Liver (tissue), 9 donors: Measurements from ENCODE around the gene TIMM22. TPM values are rescaled to one million over a fixed set of nuclear protein-coding genes. Genes with fewer than 3 reads are reported as not detected.

Experiments
- DNase-seq: peaks from one replicate; pipeline ENCODE4 v3.0.0-alpha.2; 2017; ENCODE audit warnings: low spot score
- H3K27ac ChIP-seq, 2 donors: one replicate each; pipeline ENCODE4 v1.7.0; 2013; ENCODE audit warnings: inconsistent platforms in 2 of 2, low read length in 2 of 2, control low read depth in 1 of 2, low read depth in 1 of 2, mild to moderate bottlenecking in 1 of 2
- H3K27me3 ChIP-seq, 4 donors: one replicate each; pipeline versions ENCODE4 v1.6.1 to v1.7.0; 2013; ENCODE audit warnings: low read length in 3 of 4, inconsistent platforms in 1 of 4, mild to moderate bottlenecking in 1 of 4, moderate library complexity in 1 of 4; ENCODE audit not compliant: control insufficient read depth in 4 of 4, insufficient read depth in 4 of 4
- H3K36me3 ChIP-seq, 4 donors: one replicate each; pipeline versions ENCODE4 v1.6.1 to v1.7.0; 2013; ENCODE audit warnings: low read length in 3 of 4, mild to moderate bottlenecking in 3 of 4, low read depth in 1 of 4, moderate library complexity in 1 of 4; ENCODE audit not compliant: control insufficient read depth in 4 of 4, insufficient read depth in 3 of 4
- H3K4me1 ChIP-seq, 4 donors: one replicate each; pipeline versions ENCODE4 v1.6.1 to v1.7.0; 2013; ENCODE audit warnings: low read length in 3 of 4, mild to moderate bottlenecking in 3 of 4, moderate library complexity in 1 of 4; ENCODE audit not compliant: control insufficient read depth in 4 of 4, insufficient read depth in 4 of 4
- H3K4me3 ChIP-seq, 3 donors: one replicate each; pipeline versions ENCODE4 v1.6.1 to v1.7.0; 2013; ENCODE audit warnings: low read length in 3 of 3, control low read depth in 1 of 3, low read depth in 1 of 3, mild to moderate bottlenecking in 1 of 3
- H3K9ac ChIP-seq, 2 donors: one replicate each; pipeline ENCODE4 v1.7.0; 2013; ENCODE audit warnings: low read length in 2 of 2, mild to moderate bottlenecking in 2 of 2, moderate library complexity in 2 of 2, control low read depth in 1 of 2, low read depth in 1 of 2
- H3K9me3 ChIP-seq, 4 donors: one replicate each; pipeline versions ENCODE4 v1.6.1 to v1.7.0; 2013; ENCODE audit warnings: low read length in 3 of 4; ENCODE audit not compliant: control insufficient read depth in 4 of 4
- EGR1 ChIP-seq, 2 donors: IDR thresholded peaks; 2 replicates each; pipeline ENCODE4 v1.6.1; 2016 to 2018; ENCODE audit warnings: antibody characterized with exemption in 2 of 2, low read depth in 2 of 2
- FOXA1 ChIP-seq: IDR thresholded peaks from 2 replicates; pipeline ENCODE4 v1.6.1; 2016; ENCODE audit warnings: antibody characterized with exemption
- FOXA2 ChIP-seq: IDR thresholded peaks from 2 replicates; pipeline ENCODE4 v1.6.1; 2016; ENCODE audit warnings: antibody characterized with exemption
- GABPA ChIP-seq, 2 donors: IDR thresholded peaks in 1 of 2; conservative IDR thresholded peaks in 1 of 2; 2 replicates each; pipeline ENCODE4 v1.6.1; 2016; ENCODE audit warnings: antibody characterized with exemption in 2 of 2, mild to moderate bottlenecking in 1 of 2, moderate library complexity in 1 of 2
- HNF4A ChIP-seq, 2 donors: conservative IDR thresholded peaks; 2 replicates each; pipeline ENCODE4 v1.6.1; 2016; ENCODE audit warnings: antibody characterized with exemption in 2 of 2, mild to moderate bottlenecking in 2 of 2
- HNF4G ChIP-seq: IDR thresholded peaks from 2 replicates; pipeline ENCODE4 v1.6.1; 2016; ENCODE audit warnings: antibody characterized with exemption
- JUND ChIP-seq, 2 donors: IDR thresholded peaks; 2 replicates each; pipeline ENCODE4 v1.6.1; 2016; ENCODE audit warnings: antibody characterized with exemption in 2 of 2
- MAX ChIP-seq: IDR thresholded peaks from 2 replicates; pipeline ENCODE4 v1.6.1; 2016; ENCODE audit warnings: antibody characterized with exemption
- NR2F2 ChIP-seq: IDR thresholded peaks from 2 replicates; pipeline ENCODE4 v1.6.1; 2016; ENCODE audit warnings: antibody characterized with exemption
- RAD21 ChIP-seq, 2 donors: IDR thresholded peaks; 2 replicates each; pipeline ENCODE4 v1.6.1; 2016; ENCODE audit warnings: antibody characterized with exemption in 2 of 2, mild to moderate bottlenecking in 2 of 2
- REST ChIP-seq: IDR thresholded peaks from 2 replicates; pipeline ENCODE4 v1.6.1; 2016; ENCODE audit warnings: antibody characterized with exemption, mild to moderate bottlenecking
- RXRA ChIP-seq, 2 donors: IDR thresholded peaks; 2 replicates each; pipeline ENCODE4 v1.6.1; 2017 to 2018; ENCODE audit warnings: antibody characterized with exemption in 2 of 2, mild to moderate bottlenecking in 1 of 2
- SP1 ChIP-seq: IDR thresholded peaks from 2 replicates; pipeline ENCODE4 v1.6.1; 2018; ENCODE audit warnings: antibody characterized with exemption, mild to moderate bottlenecking
- TAF1 ChIP-seq: conservative IDR thresholded peaks from 2 replicates; pipeline ENCODE4 v1.6.1; 2016; ENCODE audit warnings: antibody characterized with exemption, mild to moderate bottlenecking
- YY1 ChIP-seq: IDR thresholded peaks from 2 replicates; pipeline ENCODE4 v1.6.1; 2016; ENCODE audit warnings: antibody characterized with exemption, mild to moderate bottlenecking
- ZBTB33 ChIP-seq: IDR thresholded peaks from 2 replicates; pipeline ENCODE4 v1.6.1; 2016; ENCODE audit warnings: antibody characterized with exemption
- WGBS: extraction: QIAGEN DNeasy Blood & Tissue Kit; methylation state at CpG from one replicate; pipeline ENCODE4 v1.1.7; 2013; 5-methylcytosine and 5-hydroxymethylcytosine counted together
- polyA plus RNA-seq, 2 donors: library from polyadenylated mRNA; stranded (reverse) in 1 of 2; unstranded in 1 of 2; fragments of 200-250 nt in 1 of 2; fragments of >200 nt in 1 of 2; fragmentation: Nextera tagmentation in 1 of 2; extraction: Ambion mirVana in 1 of 2; gene quantifications; one replicate each; pipeline versions ENCODE4 v1.2.1 to v1.2.3, GENCODE V29; 2013 to 2015
- total RNA-seq, 2 donors: library from RNA; depleted of rRNA; stranded (reverse); fragments of >200 nt; gene quantifications; one replicate each; pipeline ENCODE4 v1.2.3, GENCODE V29; 2014
- donor health status: healthy.
- donor health status: healthy.
- donor health status: healthy.
- donor health status: healthy.
- donor health status: healthy.

Gene TIMM22
- total and polyA plus RNA-seq, 4 donors = 4.4 to 5.0 (median 4.6) TPM

- TF ChIP-seq JUND (IDR thresholded peaks at IDR 0.05) (no peak), RXRA (IDR thresholded peaks at IDR 0.05) (no peak)
Measured at GRCh38 chr17:1029922-1030644, 33.2 kb downstream of the TIMM22 start (continued).

- 56% methylated on average over 45 of the region's 45 CpGs for WGBS
- no peak for DNase-seq
- no peak overlapping the region for H3K9ac ChIP-seq
- no peak overlapping the region for H3K27ac ChIP-seq
- no peaks in the 10 kb centered on the region for H3K27me3 ChIP-seq
- no peaks in the 10 kb centered on the region for H3K9me3 ChIP-seq
- H3K4me3 ChIP-seq = no peak overlapping the region
- peaks cover 0 to 2% (median 0%) of the 10 kb centered on the region in 4 donors for H3K4me1 ChIP-seq
- TF ChIP-seq YY1 (no peak), MAX (no peak), REST (no peak), JUND (IDR thresholded peaks at IDR 0.05) (no peak), FOXA1 (no peak), FOXA2 (no peak), RAD21 (IDR thresholded peaks at IDR 0.05) (no peak), EGR1 (IDR thresholded peaks at IDR 0.05; ENCODE audit: low read depth in 2 of 2) (no peak), HNF4G (no peak), ZBTB33 (no peak), TAF1 (no peak), GABPA (IDR thresholded peaks at IDR 0.05 in 1 of 2, conservative IDR thresholded peaks at IDR 0.05 in 1 of 2) (no peak), NR2F2 (no peak), SP1 (no peak), HNF4A (conservative IDR thresholded peaks at IDR 0.05) (no peak)
- no peaks in the 10 kb centered on the region for H3K36me3 ChIP-seq
Measured at GRCh38 chr17:1030684-1031532, 34.0 kb downstream of the TIMM22 start.
